ENCODE measurements around the gene TRIM3.

The TRIM3 gene

GRCh38 chr11:6497069-6497839 lies 23.5 kb upstream of the TRIM3 start, which contains the start of gene DNHD1:
DNHD1 (plus strand) TSS chr11:6497280; CDS start chr11:6498216, 936 bp downstream.
- no peak within 1 kb of the TSS for H3K4me3 ChIP-seq (ENCODE audit: low read depth, low read length, poor library complexity, severe bottlenecking)
- H3K9me3 ChIP-seq (ENCODE audit: low read length), result no peaks in the 10 kb centered on the region
- no peak within 1 kb of the TSS for H3K27ac ChIP-seq (ENCODE audit: low read depth, low read length, poor library complexity, severe bottlenecking)
- H3K9ac ChIP-seq (ENCODE audit: low read length), result no peak within 1 kb of the TSS
- H3K4me2 ChIP-seq (ENCODE audit: low read length), result no peak within 1 kb of the TSS
- TF ChIP-seq CTCF (IDR thresholded peaks at IDR 0.05; ENCODE audit: low read length) (no peak), EZH2 (IDR thresholded peaks at IDR 0.05; ENCODE audit: borderline replicate concordance, low read length) (no peak)
- H4K20me1 ChIP-seq (ENCODE audit: insufficient read depth, low read length), result no peaks in the 10 kb centered on the region
- H3F3A ChIP-seq (ENCODE audit: insufficient read depth, low read length), result no peaks in the 10 kb centered on the region
- H3K27me3 ChIP-seq (ENCODE audit: insufficient read depth, low read length), result no peaks in the 10 kb centered on the region
- H3K9me2 ChIP-seq (ENCODE audit: low read depth, low read length), result no peaks in the 10 kb centered on the region
- no peak within 1 kb of the TSS for H2AFZ ChIP-seq (ENCODE audit: low read length)
- H3K36me3 ChIP-seq (ENCODE audit: insufficient read depth, low read length), result peaks cover 40% of the 10 kb centered on the region
- H3K79me2 ChIP-seq (ENCODE audit: insufficient read depth, low read length), result no peaks in the 10 kb centered on the region
- no peaks in the 10 kb centered on the region for H3K4me1 ChIP-seq (ENCODE audit: insufficient read depth, low read length, severe bottlenecking)

- no peak overlapping the region for H2AFZ ChIP-seq (ENCODE audit: low read length)
- no peak overlapping the region for H3K9ac ChIP-seq (ENCODE audit: low read length)
- H3K36me3 ChIP-seq (ENCODE audit: insufficient read depth, low read length), result peaks cover 74% of the 10 kb centered on the region
- TF ChIP-seq CTCF (IDR thresholded peaks at IDR 0.05; ENCODE audit: low read length) (no peak), EZH2 (IDR thresholded peaks at IDR 0.05; ENCODE audit: borderline replicate concordance, low read length) (no peak)
- no peaks in the 10 kb centered on the region for H3K27me3 ChIP-seq (ENCODE audit: insufficient read depth, low read length)
- no peak overlapping the region for H3K4me2 ChIP-seq (ENCODE audit: low read length)
- H3K4me3 ChIP-seq (ENCODE audit: low read depth, low read length, poor library complexity, severe bottlenecking), result no peak overlapping the region
- H3K27ac ChIP-seq (ENCODE audit: low read depth, low read length, poor library complexity, severe bottlenecking), result no peak overlapping the region
- H3K9me2 ChIP-seq (ENCODE audit: low read depth, low read length), result no peaks in the 10 kb centered on the region
- H3K9me3 ChIP-seq (ENCODE audit: low read length), result no peaks in the 10 kb centered on the region
- H3K4me1 ChIP-seq (ENCODE audit: insufficient read depth, low read length, severe bottlenecking), result no peaks in the 10 kb centered on the region
- no peaks in the 10 kb centered on the region for H3K79me2 ChIP-seq (ENCODE audit: insufficient read depth, low read length)
- no peaks in the 10 kb centered on the region for H4K20me1 ChIP-seq (ENCODE audit: insufficient read depth, low read length)
- no peaks in the 10 kb centered on the region for H3F3A ChIP-seq (ENCODE audit: insufficient read depth, low read length)
Observed at GRCh38 chr11:6489306-6489705, 15.6 kb upstream of the TRIM3 start.

- H3K27ac ChIP-seq (ENCODE audit: low read depth, low read length, poor library complexity, severe bottlenecking), result no peak overlapping the region
- H3K4me1 ChIP-seq (ENCODE audit: insufficient read depth, low read length, severe bottlenecking), result no peaks in the 10 kb centered on the region
- no peaks in the 10 kb centered on the region for H3K79me2 ChIP-seq (ENCODE audit: insufficient read depth, low read length)
- no peaks in the 10 kb centered on the region for H3K9me3 ChIP-seq (ENCODE audit: low read length)
- H3K27me3 ChIP-seq (ENCODE audit: insufficient read depth, low read length), result no peaks in the 10 kb centered on the region
- H4K20me1 ChIP-seq (ENCODE audit: insufficient read depth, low read length), result no peaks in the 10 kb centered on the region
- H2AFZ ChIP-seq (ENCODE audit: low read length), result no peak overlapping the region
- TF ChIP-seq EZH2 (IDR thresholded peaks at IDR 0.05; ENCODE audit: borderline replicate concordance, low read length), result no peak
- no peak for TF ChIP-seq CTCF (IDR thresholded peaks at IDR 0.05; ENCODE audit: low read length)
- H3K4me2 ChIP-seq (ENCODE audit: low read length), result no peak overlapping the region
- H3K4me3 ChIP-seq (ENCODE audit: low read depth, low read length, poor library complexity, severe bottlenecking), result no peak overlapping the region
- no peak overlapping the region for H3K9ac ChIP-seq (ENCODE audit: low read length)
- H3K9me2 ChIP-seq (ENCODE audit: low read depth, low read length), result no peaks in the 10 kb centered on the region
- H3F3A ChIP-seq (ENCODE audit: insufficient read depth, low read length), result no peaks in the 10 kb centered on the region
- H3K36me3 ChIP-seq (ENCODE audit: insufficient read depth, low read length), result peaks cover 79% of the 10 kb centered on the region
Observed at GRCh38 chr11:6488821-6489220, 15.1 kb upstream of the TRIM3 start.

Data from OCI-LY1 (cell line).